ENCODE data around the gene CXCR5. TPM values are rescaled to one million over a fixed set of nuclear protein-coding genes. Genes with fewer than 3 reads are reported as not detected.

CXCR5 gene
- total RNA-seq, 1 donor from 2014 or later, result under 0.01 TPM

GRCh38 chr11:118914987-118915386 is 31.3 kb downstream of the CXCR5 start:
- H3K27me3 ChIP-seq (ENCODE audit: control insufficient read depth, insufficient read depth, low read length), result no peaks in the 10 kb centered on the region
- H3K4me3 ChIP-seq (ENCODE audit: low read depth, low read length), result no peak overlapping the region
- DNase-seq (ENCODE audit: low read depth), result no peak
- no peak for TF ChIP-seq CTCF (IDR thresholded peaks at IDR 0.05; ENCODE audit: insufficient read depth, low read length, poor library complexity, severe bottlenecking)
- no peaks in the 10 kb centered on the region for H3K36me3 ChIP-seq (ENCODE audit: control insufficient read depth, insufficient read depth, low read length)

- DNase-seq (ENCODE audit: low read depth), result no peak
- H3K36me3 ChIP-seq (ENCODE audit: control insufficient read depth, insufficient read depth, low read length), result no peaks in the 10 kb centered on the region
- H3K27me3 ChIP-seq (ENCODE audit: control insufficient read depth, insufficient read depth, low read length), result no peaks in the 10 kb centered on the region
- TF ChIP-seq CTCF (IDR thresholded peaks at IDR 0.05; ENCODE audit: insufficient read depth, low read length, poor library complexity, severe bottlenecking), result no peak
- no peak overlapping the region for H3K4me3 ChIP-seq (ENCODE audit: low read depth, low read length)
Observed at GRCh38 chr11:118915396-118915795, 31.7 kb downstream of the CXCR5 start.

GRCh38 chr11:118915941-118916841 is 32.5 kb downstream of the CXCR5 start:
- Histone ChIP-seq H3K36me3 (ENCODE audit: control insufficient read depth, insufficient read depth, low read length) (no peaks in the 10 kb centered on the region), H3K4me3 (ENCODE audit: low read depth, low read length) (no peak overlapping the region), H3K27me3 (ENCODE audit: control insufficient read depth, insufficient read depth, low read length) (no peaks in the 10 kb centered on the region)
- DNase-seq (ENCODE audit: low read depth), result no peak
- no peak for TF ChIP-seq CTCF (IDR thresholded peaks at IDR 0.05; ENCODE audit: insufficient read depth, low read length, poor library complexity, severe bottlenecking)

GRCh38 chr11:118916842-118917388 is 33.2 kb downstream of the CXCR5 start:
- Histone ChIP-seq H3K4me3 (ENCODE audit: low read depth, low read length) (no peak overlapping the region), H3K27me3 (ENCODE audit: control insufficient read depth, insufficient read depth, low read length) (no peaks in the 10 kb centered on the region), H3K36me3 (ENCODE audit: control insufficient read depth, insufficient read depth, low read length) (no peaks in the 10 kb centered on the region)
- DNase-seq (ENCODE audit: low read depth), result no peak
- TF ChIP-seq CTCF (IDR thresholded peaks at IDR 0.05; ENCODE audit: insufficient read depth, low read length, poor library complexity, severe bottlenecking), result no peak

GRCh38 chr11:118917481-118918127 is 33.9 kb downstream of the CXCR5 start:
- Histone ChIP-seq H3K4me3 (ENCODE audit: low read depth, low read length) (no peak overlapping the region), H3K27me3 (ENCODE audit: control insufficient read depth, insufficient read depth, low read length) (no peaks in the 10 kb centered on the region), H3K36me3 (ENCODE audit: control insufficient read depth, insufficient read depth, low read length) (no peaks in the 10 kb centered on the region)
- TF ChIP-seq CTCF (IDR thresholded peaks at IDR 0.05; ENCODE audit: insufficient read depth, low read length, poor library complexity, severe bottlenecking), result no peak
- DNase-seq (ENCODE audit: low read depth), result no peak

Measured in kidney epithelial cell (primary cell).